Neural crest cell (in vitro differentiated cells): ENCODE measurements around the gene FOXP4. TPM values are rescaled to one million over a fixed set of nuclear protein-coding genes. Genes with fewer than 3 reads are reported as not detected.

Experiments
- DNase-seq: peaks from one replicate; pipeline ENCODE4 v3.0.0; 2021; ENCODE audit warnings: low read depth, mixed read lengths, low spot score
- H3K27ac Mint-ChIP-seq: one replicate; pipeline ENCODE4 v1.8.0; 2021; ENCODE audit warnings: mild to moderate bottlenecking, mixed read lengths; ENCODE audit not compliant: unreplicated experiment
- H3K27me3 Mint-ChIP-seq: 2 replicates; pipeline ENCODE4 v1.8.0; 2021; ENCODE audit warnings: low read depth, mild to moderate bottlenecking, mixed read lengths
- H3K36me3 Mint-ChIP-seq: 2 replicates; pipeline ENCODE4 v1.8.0; 2021; ENCODE audit warnings: low read depth, mild to moderate bottlenecking, mixed read lengths
- H3K4me1 Mint-ChIP-seq: 2 replicates; pipeline ENCODE4 v1.8.0; 2021; ENCODE audit warnings: mixed read lengths
- H3K4me3 Mint-ChIP-seq: one replicate; pipeline ENCODE4 v1.8.0; 2021; ENCODE audit warnings: mild to moderate bottlenecking, mixed read lengths
- H3K9me3 Mint-ChIP-seq: 2 replicates; pipeline ENCODE4 v1.8.0; 2021; ENCODE audit warnings: mixed read lengths
- CTCF ChIP-seq: fragments of 200-600 bp; sonication (generic); conservative IDR thresholded peaks from 2 replicates; pipeline ENCODE4 v1.5.0; 2021; ENCODE audit warnings: antibody characterized with exemption, mild to moderate bottlenecking
- total RNA-seq: library from RNA; stranded (reverse); gene quantifications from 2 replicates; pipeline ENCODE4 v1.2.1, GENCODE V29; 2021

FOXP4 gene
- total RNA-seq, 1 donor from 2014 or later = 57.9 TPM

- no peaks in the 10 kb centered on the region for H3K27me3 Mint-ChIP-seq
- no peak overlapping the region for H3K27ac Mint-ChIP-seq
- no peak overlapping the region for H3K4me3 Mint-ChIP-seq
- H3K4me1 Mint-ChIP-seq = peaks cover 14% of the 10 kb centered on the region
- no peak for DNase-seq
- TF ChIP-seq CTCF = no peak
- no peaks in the 10 kb centered on the region for H3K9me3 Mint-ChIP-seq
- H3K36me3 Mint-ChIP-seq = peaks cover 9% of the 10 kb centered on the region
Observed at GRCh38 chr6:41593839-41594238, 47.7 kb downstream of the FOXP4 start.

GRCh38 chr6:41594326-41594725 is 48.1 kb downstream of the FOXP4 start:
- Mint-ChIP-seq H3K36me3 (peaks cover 9% of the 10 kb centered on the region), H3K27ac (no peak overlapping the region), H3K9me3 (no peaks in the 10 kb centered on the region), H3K4me3 (no peak overlapping the region), H3K4me1 (peaks cover 14% of the 10 kb centered on the region), H3K27me3 (no peaks in the 10 kb centered on the region)
- DNase-seq = no peak
- no peak for TF ChIP-seq CTCF

- peaks cover 9% of the 10 kb centered on the region for H3K36me3 Mint-ChIP-seq
- no peak overlapping the region for H3K4me3 Mint-ChIP-seq
- H3K27me3 Mint-ChIP-seq = no peaks in the 10 kb centered on the region
- DNase-seq = no peak
- no peak for TF ChIP-seq CTCF
- peaks cover 14% of the 10 kb centered on the region for H3K4me1 Mint-ChIP-seq
- H3K9me3 Mint-ChIP-seq = no peaks in the 10 kb centered on the region
- H3K27ac Mint-ChIP-seq = no peak overlapping the region
Observed at GRCh38 chr6:41594766-41595165, 48.6 kb downstream of the FOXP4 start.

GRCh38 chr6:41595166-41595565 is 49.0 kb downstream of the FOXP4 start:
- no peaks in the 10 kb centered on the region for H3K9me3 Mint-ChIP-seq
- H3K27me3 Mint-ChIP-seq = no peaks in the 10 kb centered on the region
- no peak for DNase-seq
- no peak overlapping the region for H3K4me3 Mint-ChIP-seq
- peaks cover 14% of the 10 kb centered on the region for H3K4me1 Mint-ChIP-seq
- no peak for TF ChIP-seq CTCF
- no peak overlapping the region for H3K27ac Mint-ChIP-seq
- H3K36me3 Mint-ChIP-seq = peaks cover 9% of the 10 kb centered on the region

- Mint-ChIP-seq H3K27me3 (no peaks in the 10 kb centered on the region), H3K27ac (no peak overlapping the region)
Observed at GRCh38 chr6:41596096-41596685, 50.0 kb downstream of the FOXP4 start.

More at GRCh38 chr6:41596096-41596685, 50.0 kb downstream of the FOXP4 start:
- Mint-ChIP-seq H3K9me3 (no peaks in the 10 kb centered on the region), H3K36me3 (peaks cover 5% of the 10 kb centered on the region), H3K4me3 (no peak overlapping the region), H3K4me1 (peaks cover 14% of the 10 kb centered on the region)
- no peak for TF ChIP-seq CTCF
- DNase-seq = no peak
